IMR-90 (cell line): ENCODE results near the gene CHSY3. TPM values are rescaled to one million over a fixed set of nuclear protein-coding genes. Genes with fewer than 3 reads are reported as not detected.

Source experiments
- ATAC-seq: fragments of 200-7000 bp; cut with Tn5 transposase; 2 replicates; pipeline ENCODE4 v1.9.1; 2020; ENCODE audit warnings: low read depth, mild to moderate bottlenecking, moderate library complexity
- BruUV-seq: library from RNA; stranded (reverse); fragments of 400-500 nt; replicated peaks from 2 replicates; lab custom pipeline; 2021; lab: Mats Ljungman, UMichigan
- CTCF ChIA-PET: fragments of 300-600 bp; formaldehyde crosslinking; extraction: SDS; loops from one replicate; lab custom pipeline; 2021; ENCODE audit warnings: antibody characterized with exemption; lab: Yijun Ruan, JAX
- POLR2A ChIA-PET: fragments of 300-600 bp; sonication (Branson Sonifier 250); formaldehyde crosslinking; loops from one replicate; lab custom pipeline; 2022; ENCODE audit warnings: antibody characterized with exemption; ENCODE audit not compliant: unreplicated experiment; lab: Charles Lee
- DNase-seq: peaks from one replicate; pipeline ENCODE4 v3.0.0; 2013
- H2AFZ ChIP-seq: replicated peaks from 2 replicates; pipeline ENCODE3; 2013; ENCODE audit warnings: low read length, mild to moderate bottlenecking; ENCODE audit not compliant: poor library complexity
- H2AK5ac ChIP-seq: 2 replicates; pipeline ENCODE4 v1.6.1; 2013; ENCODE audit warnings: low read depth, low read length, inconsistent platforms
- H2AK9ac ChIP-seq: replicated peaks from 2 replicates; pipeline ENCODE3; 2013; ENCODE audit warnings: mild to moderate bottlenecking, low read depth, low read length, moderate library complexity; ENCODE audit not compliant: poor library complexity
- H2BK120ac ChIP-seq: 2 replicates; pipeline ENCODE4 v1.6.1; 2013; ENCODE audit warnings: low read depth, low read length, inconsistent platforms
- H2BK15ac ChIP-seq: 3 replicates; pipeline ENCODE4 v1.6.1; 2013; ENCODE audit warnings: low read depth, low read length, inconsistent platforms
- H2BK20ac ChIP-seq: 2 replicates; pipeline ENCODE4 v1.6.1; 2013; ENCODE audit warnings: low read depth, mild to moderate bottlenecking, inconsistent platforms, low read length, moderate library complexity
- H2BK5ac ChIP-seq: 2 replicates; pipeline ENCODE4 v1.6.1; 2013; ENCODE audit warnings: mild to moderate bottlenecking, low read depth, low read length, inconsistent platforms; ENCODE audit not compliant: poor library complexity, severe bottlenecking
- H3K14ac ChIP-seq: replicated peaks from 2 replicates; pipeline ENCODE4 v1.6.1; 2013; ENCODE audit warnings: low read depth, low read length, inconsistent platforms
- H3K18ac ChIP-seq: 2 replicates; pipeline ENCODE4 v1.6.1; 2013; ENCODE audit warnings: low read depth, low read length, control low read depth
- H3K23ac ChIP-seq: 2 replicates; pipeline ENCODE4 v1.6.1; 2013; ENCODE audit warnings: low read depth, low read length, inconsistent platforms
- H3K27ac ChIP-seq: 2 replicates; pipeline ENCODE4 v1.5.1; 2013; ENCODE audit warnings: mild to moderate bottlenecking, control low read depth, low read length; ENCODE audit not compliant: insufficient read depth
- H3K27me3 ChIP-seq: 2 replicates; pipeline ENCODE4 v1.6.1; 2013; ENCODE audit warnings: low read length; ENCODE audit not compliant: control insufficient read depth, insufficient read depth
- H3K36me3 ChIP-seq: 2 replicates; pipeline ENCODE4 v1.6.1; 2013; ENCODE audit warnings: low read length, mixed read lengths; ENCODE audit not compliant: control insufficient read depth, insufficient read depth
- H3K4ac ChIP-seq: 2 replicates; pipeline ENCODE4 v1.6.1; 2013; ENCODE audit warnings: low read depth, low read length, inconsistent platforms
- H3K4me1 ChIP-seq: 2 replicates; pipeline ENCODE4 v1.6.1; 2013; ENCODE audit warnings: low read length, mixed read lengths; ENCODE audit not compliant: control insufficient read depth, insufficient read depth
- H3K4me2 ChIP-seq: 2 replicates; pipeline ENCODE4 v1.6.1; 2013; ENCODE audit warnings: low read depth, mild to moderate bottlenecking, control low read depth, low read length, moderate library complexity
- H3K4me3 ChIP-seq: 2 replicates; pipeline ENCODE4 v1.5.1; 2013; ENCODE audit warnings: low read depth, mild to moderate bottlenecking, control low read depth, low read length, moderate library complexity; ENCODE audit not compliant: insufficient read depth
- H3K56ac ChIP-seq: 2 replicates; pipeline ENCODE4 v1.6.1; 2013; ENCODE audit warnings: low read length, inconsistent platforms; ENCODE audit not compliant: insufficient read depth; ENCODE audit errors: extremely low read depth
- H3K79me1 ChIP-seq, 2 experiments: 2 replicates each; pipeline ENCODE4 v1.6.1; 2013; ENCODE audit warnings: low read length in 2 of 2, inconsistent platforms in 1 of 2, low read depth in 1 of 2
- H3K9ac ChIP-seq: 2 replicates; pipeline ENCODE4 v1.6.1; 2013; ENCODE audit warnings: low read depth, low read length, control low read depth
- H3K9me1 ChIP-seq: 2 replicates; pipeline ENCODE4 v1.6.1; 2013; ENCODE audit warnings: low read length, inconsistent platforms; ENCODE audit not compliant: insufficient read depth
- H3K9me3 ChIP-seq: 2 replicates; pipeline ENCODE4 v1.6.1; 2013; ENCODE audit warnings: low read length; ENCODE audit not compliant: control insufficient read depth, insufficient read depth
- H4K20me1 ChIP-seq: 2 replicates; pipeline ENCODE4 v1.6.1; 2013; ENCODE audit warnings: low read length, inconsistent platforms; ENCODE audit not compliant: insufficient read depth
- H4K5ac ChIP-seq: 2 replicates; pipeline ENCODE4 v1.6.1; 2013; ENCODE audit warnings: mild to moderate bottlenecking, low read depth, low read length, control low read depth
- H4K8ac ChIP-seq, 2 experiments: 2 replicates each; pipeline ENCODE4 v1.6.1; 2013; ENCODE audit warnings: low read depth in 2 of 2, low read length in 2 of 2, control low read depth in 1 of 2, inconsistent platforms in 1 of 2
- H4K91ac ChIP-seq: 2 replicates; pipeline ENCODE4 v1.6.1; 2013; ENCODE audit warnings: low read depth, low read length, inconsistent platforms; ENCODE audit not compliant: insufficient read depth
- BHLHE40 ChIP-seq: fragments of 150-350 bp; IDR thresholded peaks from 2 replicates; pipeline ENCODE4 v1.6.1; 2016; ENCODE audit warnings: mild to moderate bottlenecking, low read depth, low read length
- CHD1 ChIP-seq: IDR thresholded peaks from 2 replicates; pipeline ENCODE4 v1.6.1; 2012; ENCODE audit warnings: low read depth, low read length, improper control_type of control experiment
- FOS ChIP-seq: fragments of 150-350 bp; IDR thresholded peaks from 2 replicates; pipeline ENCODE4 v1.6.1; 2016; ENCODE audit warnings: low read depth, low read length
- MAFK ChIP-seq: IDR thresholded peaks from 2 replicates; pipeline ENCODE4 v1.6.1; 2012; ENCODE audit warnings: low read depth, low read length, improper control_type of control experiment
- MAZ ChIP-seq: IDR thresholded peaks from 2 replicates; pipeline ENCODE4 v1.6.1; 2012; ENCODE audit warnings: low read depth, mild to moderate bottlenecking, low read length, improper control_type of control experiment, moderate library complexity, borderline replicate concordance
- MXI1 ChIP-seq: IDR thresholded peaks from 2 replicates; pipeline ENCODE4 v1.6.1; 2012; ENCODE audit warnings: low read depth, mild to moderate bottlenecking, low read length, moderate library complexity, borderline replicate concordance
- NFE2L2 ChIP-seq: fragments of 150-350 bp; IDR thresholded peaks from 2 replicates; pipeline ENCODE4 v1.6.1; 2016; ENCODE audit warnings: low read depth, mild to moderate bottlenecking, low read length
- POLR2A ChIP-seq: IDR thresholded peaks from 2 replicates; pipeline ENCODE4 v1.6.1; 2012; ENCODE audit warnings: mild to moderate bottlenecking, low read depth, low read length
- RAD21 ChIP-seq: IDR thresholded peaks from 2 replicates; pipeline ENCODE4 v1.6.1; 2012; ENCODE audit warnings: low read length, improper control_type of control experiment
- RCOR1 ChIP-seq: IDR thresholded peaks from 2 replicates; pipeline ENCODE4 v1.6.1; 2012; ENCODE audit warnings: mild to moderate bottlenecking, low read length, improper control_type of control experiment; ENCODE audit not compliant: insufficient replicate concordance
- SMC3 ChIP-seq: fragments of 150-350 bp; IDR thresholded peaks from 2 replicates; pipeline ENCODE4 v1.6.1; 2016; ENCODE audit warnings: low read depth, mild to moderate bottlenecking, antibody characterized with exemption, low read length, moderate library complexity
- WGBS, 2 experiments: methylation state at CpG; one replicate each; pipeline versions ENCODE4 v1.1.5 to v1.1.7; 2013; ENCODE audit warnings: missing lambda C conversion rate in 2 of 2; ENCODE audit not compliant: insufficient read length in 1 of 2; ENCODE audit errors: extremely low coverage in 2 of 2; 5-methylcytosine and 5-hydroxymethylcytosine counted together
- dilution Hi-C: fragments of 300-500 bp; cut with HindIII; formaldehyde crosslinking; loops from one replicate; pipeline ENCODE4 v1.14.3; 2018; ENCODE audit warnings: low sequenced_read_pairs; ENCODE audit not compliant: unreplicated experiment
- in situ Hi-C: fragments of 300-500 bp; cut with MboI; formaldehyde crosslinking; loops from 3 replicates; pipeline ENCODE4 v1.14.3; 2019; ENCODE audit warnings: low sequenced_read_pairs, inconsistent platforms, mixed read lengths
- intact Hi-C: fragments of 100-400 bp; cut with micrococcal nuclease; formaldehyde crosslinking; loops from 2 replicates; pipeline ENCODE4 v1.10.0; 2022
- polyA plus RNA-seq, 3 experiments: library from polyadenylated mRNA; depleted of rRNA; stranded (reverse); fragments of >200 nt; gene quantifications; 2 replicates each; pipeline ENCODE4 v1.2.3, GENCODE V29; 2012; ENCODE audit warnings: low replicate concordance in 1 of 3
- total RNA-seq: library from RNA; depleted of rRNA; stranded (reverse); fragments of >200 nt; gene quantifications from 2 replicates; pipeline ENCODE4 v1.2.3, GENCODE V29; 2012
- TF ChIP-seq, protein P1 (sequence below): fragments of 150-350 bp; IDR thresholded peaks from 2 replicates; pipeline ENCODE4 v1.6.1; 2016; ENCODE audit warnings: low read depth, mild to moderate bottlenecking, low read length, moderate library complexity, borderline replicate concordance
- TF ChIP-seq, protein P2 (sequence below): fragments of 150-350 bp; IDR thresholded peaks from 2 replicates; pipeline ENCODE4 v1.6.1; 2017; ENCODE audit warnings: mild to moderate bottlenecking, antibody characterized with exemption, low read length, low read depth
- TF ChIP-seq, protein P3 (sequence below): conservative IDR thresholded peaks from 2 replicates; pipeline ENCODE4 v1.5.1; 2012; ENCODE audit warnings: mild to moderate bottlenecking, low read depth, low read length, improper control_type of control experiment

CHSY3 gene
- total and polyA plus RNA-seq, 2 of the 4 experiments (the other 2 are of a cell fraction) = 0.62 to 1.3 TPM

DNA sequence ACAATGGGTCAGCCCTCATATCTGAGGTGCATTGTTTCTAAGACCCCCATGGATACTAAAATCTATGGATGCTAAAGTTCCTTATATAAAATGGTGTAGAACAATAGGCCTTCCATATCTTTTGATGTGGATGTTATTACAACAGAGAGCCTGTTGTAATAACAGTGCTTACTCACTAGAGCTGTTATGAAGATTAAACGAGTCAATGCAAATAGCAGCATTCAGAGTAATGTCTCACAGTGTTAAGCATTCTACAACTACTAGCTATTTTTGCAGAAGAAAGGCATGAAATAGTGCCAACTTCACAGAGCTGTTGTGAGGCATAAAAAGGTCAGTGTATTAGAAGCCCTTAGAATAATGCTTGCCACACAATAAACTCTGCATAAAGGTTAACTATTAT, 13.0 kb downstream of the CHSY3 start:
- DNase-seq (no peak), ATAC-seq (no peak; the same call in 1 of the 2 replicates)
- H4K91ac ChIP-seq = no peak overlapping the region
- H2BK20ac ChIP-seq = no peak overlapping the region
- intact Hi-C loops = no loop called here
- H2AFZ ChIP-seq = no peak overlapping the region
- H3K56ac ChIP-seq = no peak overlapping the region
- H2AK9ac ChIP-seq = no peak overlapping the region
- H3K4me3 ChIP-seq = no peak overlapping the region
- no peak overlapping the region for H2AK5ac ChIP-seq
- H3K4ac ChIP-seq = no peak overlapping the region
- no peaks in the 10 kb centered on the region for H3K9me1 ChIP-seq
- H3K9me3 ChIP-seq = no peaks in the 10 kb centered on the region
- no peak overlapping the region for H3K4me2 ChIP-seq
- no peak overlapping the region for H3K23ac ChIP-seq
- no peaks in the 10 kb centered on the region for H3K79me1 ChIP-seq
- in situ Hi-C loops = loop anchor here (25.0 kb wide), 1 partner anchor 1495 kb away; no protein-coding TSS in a partner anchor
- H2BK5ac ChIP-seq = no peak overlapping the region
- no peak overlapping the region for H4K8ac ChIP-seq
- POLR2A ChIA-PET = no interaction called here
- no peak for TF ChIP-seq CHD1
- TF ChIP-seq RAD21 = no peak
- TF ChIP-seq MXI1 = no peak
- no peak for TF ChIP-seq NFE2L2
- TF ChIP-seq, protein P1, sequence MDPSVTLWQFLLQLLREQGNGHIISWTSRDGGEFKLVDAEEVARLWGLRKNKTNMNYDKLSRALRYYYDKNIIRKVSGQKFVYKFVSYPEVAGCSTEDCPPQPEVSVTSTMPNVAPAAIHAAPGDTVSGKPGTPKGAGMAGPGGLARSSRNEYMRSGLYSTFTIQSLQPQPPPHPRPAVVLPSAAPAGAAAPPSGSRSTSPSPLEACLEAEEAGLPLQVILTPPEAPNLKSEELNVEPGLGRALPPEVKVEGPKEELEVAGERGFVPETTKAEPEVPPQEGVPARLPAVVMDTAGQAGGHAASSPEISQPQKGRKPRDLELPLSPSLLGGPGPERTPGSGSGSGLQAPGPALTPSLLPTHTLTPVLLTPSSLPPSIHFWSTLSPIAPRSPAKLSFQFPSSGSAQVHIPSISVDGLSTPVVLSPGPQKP = no peak
- TF ChIP-seq, protein P2, sequence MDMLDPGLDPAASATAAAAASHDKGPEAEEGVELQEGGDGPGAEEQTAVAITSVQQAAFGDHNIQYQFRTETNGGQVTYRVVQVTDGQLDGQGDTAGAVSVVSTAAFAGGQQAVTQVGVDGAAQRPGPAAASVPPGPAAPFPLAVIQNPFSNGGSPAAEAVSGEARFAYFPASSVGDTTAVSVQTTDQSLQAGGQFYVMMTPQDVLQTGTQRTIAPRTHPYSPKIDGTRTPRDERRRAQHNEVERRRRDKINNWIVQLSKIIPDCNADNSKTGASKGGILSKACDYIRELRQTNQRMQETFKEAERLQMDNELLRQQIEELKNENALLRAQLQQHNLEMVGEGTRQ = no peak
- no peak for TF ChIP-seq FOS
- no peak for TF ChIP-seq BHLHE40
- TF ChIP-seq MAZ = no peak
- TF ChIP-seq, protein P3, sequence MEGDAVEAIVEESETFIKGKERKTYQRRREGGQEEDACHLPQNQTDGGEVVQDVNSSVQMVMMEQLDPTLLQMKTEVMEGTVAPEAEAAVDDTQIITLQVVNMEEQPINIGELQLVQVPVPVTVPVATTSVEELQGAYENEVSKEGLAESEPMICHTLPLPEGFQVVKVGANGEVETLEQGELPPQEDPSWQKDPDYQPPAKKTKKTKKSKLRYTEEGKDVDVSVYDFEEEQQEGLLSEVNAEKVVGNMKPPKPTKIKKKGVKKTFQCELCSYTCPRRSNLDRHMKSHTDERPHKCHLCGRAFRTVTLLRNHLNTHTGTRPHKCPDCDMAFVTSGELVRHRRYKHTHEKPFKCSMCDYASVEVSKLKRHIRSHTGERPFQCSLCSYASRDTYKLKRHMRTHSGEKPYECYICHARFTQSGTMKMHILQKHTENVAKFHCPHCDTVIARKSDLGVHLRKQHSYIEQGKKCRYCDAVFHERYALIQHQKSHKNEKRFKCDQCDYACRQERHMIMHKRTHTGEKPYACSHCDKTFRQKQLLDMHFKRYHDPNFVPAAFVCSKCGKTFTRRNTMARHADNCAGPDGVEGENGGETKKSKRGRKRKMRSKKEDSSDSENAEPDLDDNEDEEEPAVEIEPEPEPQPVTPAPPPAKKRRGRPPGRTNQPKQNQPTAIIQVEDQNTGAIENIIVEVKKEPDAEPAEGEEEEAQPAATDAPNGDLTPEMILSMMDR = no peak
- no peak for TF ChIP-seq SMC3
- TF ChIP-seq POLR2A = no peak
- TF ChIP-seq RCOR1 = no peak
- no peak for TF ChIP-seq MAFK
- dilution Hi-C loops = no loop called here
- no peaks in the 10 kb centered on the region for H3K36me3 ChIP-seq
- no peak overlapping the region for H2BK120ac ChIP-seq
- H3K9ac ChIP-seq = no peak overlapping the region
- H3K18ac ChIP-seq = no peak overlapping the region
- H3K4me1 ChIP-seq = no peaks in the 10 kb centered on the region
- no peak overlapping the region for H3K14ac ChIP-seq
- no peak overlapping the region for H2BK15ac ChIP-seq
- H4K5ac ChIP-seq = no peak overlapping the region
- H4K20me1 ChIP-seq = no peaks in the 10 kb centered on the region
- CTCF ChIA-PET = no interaction called here
- H3K27ac ChIP-seq = no peak overlapping the region
- WGBS, 2 experiments = no CpG with 5 or more reads among the region's 1 CpG
- H3K27me3 ChIP-seq = no peaks in the 10 kb centered on the region
- BruUV-seq = no TSS peak
